H7 (cell line): ENCODE measurements around the gene MAPK11. TPM values are rescaled to one million over a fixed set of nuclear protein-coding genes. Genes with fewer than 3 reads are reported as not detected.
"Not testable (repeated sequence)": the region's sequence is repeated elsewhere in the genome, so short reads cannot be mapped to it uniquely, and the experiment has no call there.

Source experiments
- DNase-seq: peaks from one replicate; pipeline ENCODE4 v3.0.0; 2012
- H3K27me3 ChIP-seq: 2 replicates; pipeline ENCODE4 v1.6.0; 2011; ENCODE audit warnings: mild to moderate bottlenecking, low read length; ENCODE audit not compliant: control insufficient read depth, insufficient read depth
- H3K36me3 ChIP-seq: replicated peaks from 2 replicates; pipeline ENCODE4 v1.5.1; 2011; ENCODE audit warnings: low read length; ENCODE audit not compliant: control insufficient read depth, insufficient read depth
- H3K4me3 ChIP-seq: 2 replicates; pipeline ENCODE4 v1.5.1; 2011; ENCODE audit warnings: low read depth, mild to moderate bottlenecking, control low read depth, low read length, moderate library complexity; ENCODE audit not compliant: insufficient read depth
- total RNA-seq: library from RNA; depleted of rRNA; stranded (reverse); fragments of >200 nt; shearing (Covaris generic); gene quantifications from 2 replicates; pipeline ENCODE4 v1.2.3, GENCODE V29; 2014

Gene MAPK11
- total RNA-seq, 1 experiment from 2014 or later, result 2.4 TPM

DNA sequence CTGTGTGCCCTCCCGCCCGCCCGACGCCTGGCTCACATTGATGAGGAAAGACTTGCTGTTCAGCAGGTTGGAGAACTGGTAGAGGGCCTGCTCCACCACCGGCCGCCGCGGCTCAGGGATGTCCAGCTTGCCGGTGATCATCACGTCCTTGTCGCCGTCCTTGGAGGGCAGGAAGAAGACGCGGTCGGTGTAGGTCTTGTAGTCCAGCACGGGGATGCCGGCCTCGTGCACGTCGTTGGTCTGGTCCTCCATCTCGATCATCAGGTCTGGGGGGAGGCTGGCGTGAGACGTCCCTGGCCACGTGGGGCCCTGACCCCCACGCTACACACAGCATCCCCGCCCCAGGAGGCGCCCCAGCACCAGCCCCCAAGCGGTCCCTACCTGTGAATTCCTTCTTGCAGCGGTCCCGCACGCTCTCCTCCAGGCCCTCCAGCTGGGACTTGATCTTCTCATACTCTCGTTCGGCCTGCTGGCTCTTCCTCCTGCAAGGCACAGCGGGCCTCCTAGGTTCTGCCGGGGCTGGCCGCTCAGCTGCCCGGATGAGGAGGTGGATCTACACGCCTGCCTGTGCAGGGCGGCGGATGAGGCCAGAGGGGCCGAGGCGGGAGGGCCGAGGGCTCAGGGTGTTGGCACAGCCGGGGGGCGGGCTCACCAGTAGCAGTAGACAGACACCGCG lies 10.7 kb upstream of the MAPK11 start:
- Histone ChIP-seq H3K27me3 (no peaks in the 10 kb centered on the region), H3K36me3 (peaks cover 7% of the 10 kb centered on the region), H3K4me3 (no peak overlapping the region)
- DNase-seq, result no peak

- H3K27me3 ChIP-seq, result no peaks in the 10 kb centered on the region
- no peak for DNase-seq
- no peak overlapping the region for H3K4me3 ChIP-seq
- peaks cover 6% of the 10 kb centered on the region for H3K36me3 ChIP-seq
These were observed 10.0 kb upstream of the MAPK11 start for GRCh38 chr22:50280022-50280707.

DNA sequence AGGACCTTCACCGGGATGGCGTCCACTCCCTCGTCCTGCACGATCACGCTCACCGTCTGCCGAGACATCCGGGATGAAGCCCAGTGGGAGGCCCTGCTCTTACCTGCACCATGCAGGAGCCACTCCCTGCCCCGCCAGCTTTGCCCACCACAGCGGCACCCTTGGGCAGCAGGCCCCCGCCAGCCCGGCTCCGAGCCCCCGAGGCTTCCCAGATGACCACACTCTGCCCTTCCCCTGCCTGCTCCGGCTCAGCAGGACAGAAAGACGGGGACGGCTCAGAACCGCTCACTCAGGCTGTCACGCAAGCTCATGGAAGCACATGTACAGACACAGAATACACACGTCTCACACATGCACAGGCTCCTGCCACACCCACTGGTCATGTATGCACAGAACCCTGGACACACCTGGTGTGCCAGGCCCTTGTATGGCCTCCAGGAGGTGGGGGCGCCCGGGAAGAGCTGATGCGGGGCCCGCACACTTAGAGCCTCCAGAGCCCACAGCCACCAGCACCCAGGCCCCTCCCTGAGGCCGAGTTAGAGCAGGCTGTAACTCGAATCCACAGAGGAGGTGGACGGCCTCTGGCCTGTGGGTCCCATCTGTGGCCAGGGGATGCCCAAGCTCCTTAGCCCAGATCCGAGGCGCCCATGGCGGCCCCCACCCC lies 8.9 kb upstream of the MAPK11 start:
- no peak for DNase-seq
- no peaks in the 10 kb centered on the region for H3K27me3 ChIP-seq
- no peak overlapping the region for H3K4me3 ChIP-seq
- peaks cover 6% of the 10 kb centered on the region for H3K36me3 ChIP-seq

- Histone ChIP-seq H3K27me3 (no peaks in the 10 kb centered on the region), H3K4me3 (no peak overlapping the region), H3K36me3 (peaks cover 6% of the 10 kb centered on the region)
- DNase-seq, result no peak
These were observed 8.3 kb upstream of the MAPK11 start for GRCh38 chr22:50278461-50278860.

DNA sequence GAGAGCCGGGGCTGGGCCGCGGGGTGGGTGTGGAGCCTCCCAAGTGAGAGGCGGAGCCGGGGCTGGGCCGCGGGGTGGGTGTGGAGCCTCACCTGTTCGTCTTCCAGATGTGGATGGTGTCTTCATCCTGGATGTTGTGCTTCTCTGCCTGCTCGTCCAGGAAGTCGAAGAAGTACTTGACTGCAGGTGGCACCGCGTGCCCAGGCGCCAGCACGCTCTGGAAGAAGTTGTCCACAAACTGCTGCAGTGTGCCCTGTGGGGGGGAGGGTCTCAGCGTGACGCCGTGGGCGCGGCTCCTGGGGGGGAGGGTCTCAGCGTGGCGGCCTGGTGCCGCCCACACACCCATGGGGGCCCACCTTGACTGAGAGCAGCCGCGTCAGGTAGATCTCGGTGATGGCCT lies 7.6 kb upstream of the MAPK11 start:
- no peaks in the 10 kb centered on the region for H3K27me3 ChIP-seq
- no peak for DNase-seq
- no peak overlapping the region for H3K4me3 ChIP-seq
- peaks cover 6% of the 10 kb centered on the region for H3K36me3 ChIP-seq

- H3K36me3 ChIP-seq, result peaks cover 5% of the 10 kb centered on the region
- no peak overlapping the region for H3K4me3 ChIP-seq
- DNase-seq, result peak; percentile 89
- peaks cover 6% of the 10 kb centered on the region for H3K27me3 ChIP-seq
These were observed 6.0 kb upstream of the MAPK11 start for GRCh38 chr22:50276143-50276542.

DNA sequence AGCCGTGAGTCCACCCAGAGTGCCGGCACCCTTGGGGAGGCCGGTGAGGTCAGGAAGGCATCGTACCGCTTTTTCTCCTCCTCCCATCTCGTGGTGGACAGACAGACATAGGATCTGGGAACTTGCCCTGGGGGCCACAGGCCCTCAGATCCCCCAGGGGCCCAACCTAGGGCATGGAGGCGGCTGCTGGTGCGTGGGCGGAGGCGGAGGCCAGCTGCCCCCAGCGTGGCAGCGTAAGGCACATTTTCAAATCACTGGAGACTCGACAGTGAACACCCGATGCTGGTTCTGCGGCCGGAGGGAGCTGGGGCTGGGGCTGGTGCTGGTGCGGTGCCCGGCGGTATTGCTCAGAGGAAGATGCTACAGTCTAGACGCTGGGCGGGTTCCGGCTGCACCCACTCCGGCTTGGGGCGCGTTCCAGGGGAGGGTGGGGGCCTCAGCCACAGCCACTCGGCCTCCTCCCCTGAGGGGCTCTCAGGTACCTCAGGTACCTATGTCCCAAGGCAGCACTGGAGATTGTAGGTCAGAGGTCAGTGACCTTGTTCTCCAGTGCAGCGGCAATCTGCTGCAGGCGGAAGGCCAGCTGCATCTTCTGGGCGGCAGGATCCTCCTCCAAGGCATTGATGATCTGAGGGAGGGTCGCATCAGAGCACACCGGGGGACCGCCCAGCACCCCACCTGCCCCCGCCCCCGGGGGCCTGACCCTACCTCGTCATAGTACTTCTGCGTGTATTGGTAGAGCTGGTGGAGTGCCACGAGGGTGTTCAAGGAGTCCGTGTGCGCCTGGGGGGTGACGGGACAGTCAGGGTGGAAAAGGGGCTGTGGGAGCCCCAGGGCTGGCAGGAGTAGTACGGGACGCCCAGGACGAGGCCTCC lies 5.2 kb upstream of the MAPK11 start:
- Histone ChIP-seq H3K27me3 (peaks cover 14% of the 10 kb centered on the region), H3K4me3 (no peak overlapping the region), H3K36me3 (peaks cover 5% of the 10 kb centered on the region)
- DNase-seq, result no peak

DNA sequence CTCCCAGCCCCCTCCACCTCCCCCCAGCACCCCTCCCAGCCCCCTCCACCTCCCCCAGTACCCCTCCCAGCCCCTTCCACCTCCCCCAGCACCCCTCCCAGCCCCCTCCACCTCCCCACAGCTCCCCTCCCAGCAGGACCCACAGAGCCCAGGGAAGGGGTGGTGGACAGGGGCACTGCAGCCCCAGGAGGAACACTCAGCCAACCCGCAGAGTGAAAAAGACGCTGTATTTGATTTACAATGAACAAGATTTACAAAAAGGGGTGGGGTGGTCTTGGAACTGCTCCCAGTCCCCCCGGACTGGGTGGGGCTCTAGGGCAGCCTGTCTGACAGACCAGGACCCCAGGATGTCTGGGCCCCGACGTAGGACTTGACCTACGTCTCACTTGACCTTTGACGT lies 4.6 kb upstream of the MAPK11 start:
- H3K36me3 ChIP-seq, result peaks cover 5% of the 10 kb centered on the region
- no peak overlapping the region for H3K4me3 ChIP-seq
- no peak for DNase-seq
- H3K27me3 ChIP-seq, result peaks cover 19% of the 10 kb centered on the region

DNA sequence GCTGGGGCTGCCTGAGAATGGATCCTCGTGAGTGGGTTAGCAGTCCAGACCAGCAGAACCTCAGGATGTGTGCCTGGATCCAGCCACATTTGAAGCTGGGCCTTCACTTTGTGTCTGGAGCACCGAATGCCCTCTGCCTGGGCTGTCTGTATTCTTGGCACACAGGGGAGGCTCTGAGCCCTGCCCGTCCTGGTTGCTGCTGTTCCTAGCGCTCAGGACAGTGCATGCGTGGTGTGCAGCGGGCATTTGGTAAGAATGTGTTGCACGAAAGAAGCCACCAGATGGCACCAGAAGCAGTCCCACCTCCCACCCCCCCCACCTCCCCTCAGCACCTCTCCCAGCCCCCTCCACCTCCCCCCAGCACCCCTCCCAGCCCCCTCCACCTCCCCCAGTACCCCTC lies 4.1 kb upstream of the MAPK11 start:
- Histone ChIP-seq H3K4me3 (no peak overlapping the region), H3K27me3 (peaks cover 24% of the 10 kb centered on the region), H3K36me3 (peaks cover 5% of the 10 kb centered on the region)
- peak; percentile 86 for DNase-seq

GRCh38 chr22:50273781-50274180 lies 3.6 kb upstream of the MAPK11 start:
- H3K27me3 ChIP-seq, result peaks cover 29% of the 10 kb centered on the region
- not testable (repeated sequence) for H3K4me3 ChIP-seq, H3K36me3 ChIP-seq, DNase-seq

GRCh38 chr22:50273352-50273751 lies 3.2 kb upstream of the MAPK11 start:
- not testable (repeated sequence) for DNase-seq

GRCh38 chr22:50272044-50272802 lies 2.0 kb upstream of the MAPK11 start:
- H3K4me3 ChIP-seq, result no peak overlapping the region

More at GRCh38 chr22:50273352-50273751, 3.2 kb upstream of the MAPK11 start:
- H3K27me3 ChIP-seq, result peaks cover 33% of the 10 kb centered on the region
- not testable (repeated sequence) for H3K36me3 ChIP-seq, H3K4me3 ChIP-seq

GRCh38 chr22:50271519-50271970 lies 1.4 kb upstream of the MAPK11 start:
- peaks cover 50% of the 10 kb centered on the region for H3K27me3 ChIP-seq
- peak overlapping the region; percentile 22 for H3K4me3 ChIP-seq
- H3K36me3 ChIP-seq, result peaks cover 2% of the 10 kb centered on the region
- peak; percentile 98 for DNase-seq

More at GRCh38 chr22:50272044-50272802, 2.0 kb upstream of the MAPK11 start:
- Histone ChIP-seq H3K36me3 (peaks cover 3% of the 10 kb centered on the region), H3K27me3 (peaks cover 43% of the 10 kb centered on the region)
- no peak for DNase-seq
